GM23338 (cell line): ENCODE data around the gene MOGAT2. TPM values are rescaled to one million over a fixed set of nuclear protein-coding genes. Genes with fewer than 3 reads are reported as not detected.

Experiments
- ATAC-seq: fragments of 200-7000 bp; cut with Tn5 transposase; 3 replicates; pipeline ENCODE4 v1.9.1; 2020
- DNase-seq: peaks from one replicate; pipeline ENCODE4 v3.0.0-alpha.2; 2015; ENCODE audit warnings: low spot score
- H2AFZ ChIP-seq: fragments of 200-600 bp; sonication (generic); 2 replicates; pipeline ENCODE4 v1.8.0; 2016; ENCODE audit warnings: antibody characterized with exemption, mild to moderate bottlenecking, moderate library complexity
- H3F3A ChIP-seq: fragments of 200-600 bp; sonication (generic); replicated peaks from 2 replicates; pipeline ENCODE4 v1.8.0; 2017; ENCODE audit warnings: antibody characterized with exemption, mixed run types, low read depth
- H3K27ac ChIP-seq: fragments of 200-600 bp; sonication (generic); 2 replicates; pipeline ENCODE4 v1.6.1; 2016; ENCODE audit warnings: low read depth
- H3K27me3 ChIP-seq: fragments of 200-600 bp; sonication (generic); 2 replicates; pipeline ENCODE4 v1.8.0; 2016; ENCODE audit warnings: mild to moderate bottlenecking, mixed run types, moderate library complexity; ENCODE audit not compliant: insufficient read depth
- H3K36me3 ChIP-seq: fragments of 200-600 bp; sonication (generic); 2 replicates; pipeline ENCODE4 v1.8.0; 2016; ENCODE audit warnings: mild to moderate bottlenecking; ENCODE audit not compliant: insufficient read depth
- H3K4me1 ChIP-seq: fragments of 200-600 bp; sonication (generic); 2 replicates; pipeline ENCODE4 v1.8.0; 2016; ENCODE audit warnings: mild to moderate bottlenecking, moderate library complexity; ENCODE audit not compliant: insufficient read depth
- H3K4me2 ChIP-seq: fragments of 200-600 bp; sonication (generic); 2 replicates; pipeline ENCODE4 v1.7.1; 2017; ENCODE audit warnings: mixed run types
- H3K4me3 ChIP-seq: fragments of 200-600 bp; sonication (generic); 2 replicates; pipeline ENCODE4 v1.6.1; 2016; ENCODE audit warnings: mixed run types
- H3K79me2 ChIP-seq: fragments of 200-600 bp; sonication (generic); replicated peaks from 2 replicates; pipeline ENCODE4 v1.8.0; 2017; ENCODE audit warnings: mild to moderate bottlenecking; ENCODE audit not compliant: insufficient read depth
- H3K9me2 ChIP-seq: fragments of 200-600 bp; sonication (generic); 2 replicates; pipeline ENCODE4 v1.8.0; 2017; ENCODE audit not compliant: insufficient read depth
- H4K20me1 ChIP-seq: fragments of 200-600 bp; sonication (generic); replicated peaks from 2 replicates; pipeline ENCODE4 v1.8.0; 2017; ENCODE audit warnings: mild to moderate bottlenecking; ENCODE audit not compliant: insufficient read depth
- H3K27ac Mint-ChIP-seq: 2 replicates; pipeline ENCODE4 v1.8.0; 2020; ENCODE audit warnings: inconsistent platforms, mild to moderate bottlenecking, moderate library complexity, mixed read lengths
- H3K27me3 Mint-ChIP-seq: 3 replicates; pipeline ENCODE4 v1.8.0; 2022; ENCODE audit warnings: low read depth, mild to moderate bottlenecking, moderate library complexity, mixed read lengths, inconsistent platforms; ENCODE audit not compliant: insufficient read depth, poor library complexity
- H3K36me3 Mint-ChIP-seq: 3 replicates; pipeline ENCODE4 v1.8.0; 2021; ENCODE audit warnings: low read depth, mild to moderate bottlenecking, inconsistent platforms, moderate library complexity, mixed read lengths
- H3K4me1 Mint-ChIP-seq: 3 replicates; pipeline ENCODE4 v1.8.0; 2020; ENCODE audit warnings: mild to moderate bottlenecking, inconsistent platforms, mixed read lengths
- H3K4me3 Mint-ChIP-seq: 3 replicates; pipeline ENCODE4 v1.8.0; 2021; ENCODE audit warnings: moderate library complexity, mild to moderate bottlenecking, inconsistent platforms, mixed read lengths
- H3K9me3 Mint-ChIP-seq: 3 replicates; pipeline ENCODE4 v1.8.0; 2020; ENCODE audit warnings: moderate library complexity, mild to moderate bottlenecking, inconsistent platforms, mixed read lengths
- CREB1 ChIP-seq: fragments of 250-450 bp; sonication (Bioruptor Pico); IDR thresholded peaks from 2 replicates; pipeline ENCODE4 v1.5.0; 2020; ENCODE audit warnings: low read depth, mild to moderate bottlenecking, moderate library complexity
- EZH2phosphoT487 ChIP-seq: fragments of 200-600 bp; sonication (generic); IDR thresholded peaks from one replicate; pipeline ENCODE4 v1.8.1; 2018; ENCODE audit warnings: antibody characterized with exemption; ENCODE audit not compliant: unreplicated experiment
- NANOG ChIP-seq: IDR thresholded peaks from 2 replicates; pipeline ENCODE4 v1.6.1; 2016; ENCODE audit warnings: antibody characterized with exemption, borderline replicate concordance
- POLR2AphosphoS5 ChIP-seq: IDR thresholded peaks from 2 replicates; pipeline ENCODE4 v1.6.1; 2016; ENCODE audit warnings: antibody characterized with exemption, low read depth
- ZNF331 ChIP-seq: fragments of 250-450 bp; sonication (Bioruptor Pico); IDR thresholded peaks from 2 replicates; pipeline ENCODE4 v1.5.0; 2020; ENCODE audit warnings: low read depth, mild to moderate bottlenecking, moderate library complexity
- polyA plus RNA-seq: library from polyadenylated mRNA; unstranded; fragments of >200 nt; fragmentation: Nextera tagmentation; extraction: Ambion mirVana; gene quantifications from 2 replicates; pipeline ENCODE4 v1.2.1, GENCODE V29; 2016
- total RNA-seq: library from RNA; depleted of rRNA; stranded (reverse); fragments of >200 nt; shearing (Covaris generic); gene quantifications from 2 replicates; pipeline ENCODE4 v1.2.3, GENCODE V29; 2014
- TF ChIP-seq, protein P1 (sequence below): fragments of 250-450 bp; sonication (Bioruptor Pico); IDR thresholded peaks from 2 replicates; pipeline ENCODE4 v1.5.0; 2020; ENCODE audit warnings: mild to moderate bottlenecking, moderate library complexity
- TF ChIP-seq, protein P2 (sequence below): IDR thresholded peaks from 2 replicates; pipeline ENCODE4 v1.6.1; 2016; ENCODE audit warnings: antibody characterized with exemption
- TF ChIP-seq, protein P3 (sequence below): IDR thresholded peaks from one replicate; pipeline ENCODE4 v1.6.1; 2018; ENCODE audit warnings: antibody characterized with exemption; ENCODE audit not compliant: unreplicated experiment
- TF ChIP-seq, protein P4 (sequence below), 2 experiments: fragments of 200-600 bp in 1 of 2; sonication (generic) in 1 of 2; conservative IDR thresholded peaks; 2 replicates each; pipeline versions ENCODE4 v1.5.1 to v1.6.1; 2016 to 2017; ENCODE audit warnings: antibody characterized with exemption in 2 of 2, low read depth in 2 of 2, mild to moderate bottlenecking in 2 of 2, moderate library complexity in 1 of 2

MOGAT2 gene
- total and polyA plus RNA-seq, 2 experiments from 2014 or later, result not detected

DNA sequence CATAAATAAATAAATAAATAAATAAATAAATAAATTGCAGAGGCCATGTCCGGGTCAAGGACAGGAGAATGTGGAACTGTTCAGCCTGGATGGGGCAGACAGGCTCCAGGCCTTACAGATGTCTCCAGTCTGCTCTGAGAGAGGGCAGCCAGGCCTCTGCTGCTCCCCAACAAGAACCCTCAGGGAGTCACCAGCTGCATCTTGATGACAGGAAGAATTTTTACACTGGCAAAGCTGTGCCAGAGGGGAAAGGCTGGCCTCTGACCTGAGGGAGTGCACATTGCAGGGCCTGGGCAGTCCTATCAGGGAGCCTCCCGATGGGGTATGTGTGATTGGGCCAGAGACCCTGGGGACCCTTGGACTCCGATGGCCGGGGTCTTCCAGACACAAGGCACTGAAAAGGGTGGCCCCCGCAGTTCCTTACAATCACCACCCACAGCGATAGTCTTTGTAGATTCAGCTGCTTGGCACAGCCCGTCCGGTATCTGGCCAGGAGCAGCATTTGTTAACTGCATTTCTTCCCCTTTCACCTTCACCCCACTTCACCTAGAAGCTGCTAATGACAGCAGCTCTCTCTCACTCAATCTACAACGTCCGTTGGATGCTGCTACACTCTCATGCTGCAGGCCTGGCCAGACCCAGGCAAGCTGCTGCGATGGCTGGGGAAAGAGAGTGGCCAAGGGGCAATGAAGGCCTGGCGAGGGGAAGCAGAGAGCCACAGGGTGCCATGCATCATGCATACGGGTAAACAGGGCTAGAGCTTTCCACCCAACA lies 8.1 kb downstream of the MOGAT2 start (continued):
- TF ChIP-seq, protein P1, sequence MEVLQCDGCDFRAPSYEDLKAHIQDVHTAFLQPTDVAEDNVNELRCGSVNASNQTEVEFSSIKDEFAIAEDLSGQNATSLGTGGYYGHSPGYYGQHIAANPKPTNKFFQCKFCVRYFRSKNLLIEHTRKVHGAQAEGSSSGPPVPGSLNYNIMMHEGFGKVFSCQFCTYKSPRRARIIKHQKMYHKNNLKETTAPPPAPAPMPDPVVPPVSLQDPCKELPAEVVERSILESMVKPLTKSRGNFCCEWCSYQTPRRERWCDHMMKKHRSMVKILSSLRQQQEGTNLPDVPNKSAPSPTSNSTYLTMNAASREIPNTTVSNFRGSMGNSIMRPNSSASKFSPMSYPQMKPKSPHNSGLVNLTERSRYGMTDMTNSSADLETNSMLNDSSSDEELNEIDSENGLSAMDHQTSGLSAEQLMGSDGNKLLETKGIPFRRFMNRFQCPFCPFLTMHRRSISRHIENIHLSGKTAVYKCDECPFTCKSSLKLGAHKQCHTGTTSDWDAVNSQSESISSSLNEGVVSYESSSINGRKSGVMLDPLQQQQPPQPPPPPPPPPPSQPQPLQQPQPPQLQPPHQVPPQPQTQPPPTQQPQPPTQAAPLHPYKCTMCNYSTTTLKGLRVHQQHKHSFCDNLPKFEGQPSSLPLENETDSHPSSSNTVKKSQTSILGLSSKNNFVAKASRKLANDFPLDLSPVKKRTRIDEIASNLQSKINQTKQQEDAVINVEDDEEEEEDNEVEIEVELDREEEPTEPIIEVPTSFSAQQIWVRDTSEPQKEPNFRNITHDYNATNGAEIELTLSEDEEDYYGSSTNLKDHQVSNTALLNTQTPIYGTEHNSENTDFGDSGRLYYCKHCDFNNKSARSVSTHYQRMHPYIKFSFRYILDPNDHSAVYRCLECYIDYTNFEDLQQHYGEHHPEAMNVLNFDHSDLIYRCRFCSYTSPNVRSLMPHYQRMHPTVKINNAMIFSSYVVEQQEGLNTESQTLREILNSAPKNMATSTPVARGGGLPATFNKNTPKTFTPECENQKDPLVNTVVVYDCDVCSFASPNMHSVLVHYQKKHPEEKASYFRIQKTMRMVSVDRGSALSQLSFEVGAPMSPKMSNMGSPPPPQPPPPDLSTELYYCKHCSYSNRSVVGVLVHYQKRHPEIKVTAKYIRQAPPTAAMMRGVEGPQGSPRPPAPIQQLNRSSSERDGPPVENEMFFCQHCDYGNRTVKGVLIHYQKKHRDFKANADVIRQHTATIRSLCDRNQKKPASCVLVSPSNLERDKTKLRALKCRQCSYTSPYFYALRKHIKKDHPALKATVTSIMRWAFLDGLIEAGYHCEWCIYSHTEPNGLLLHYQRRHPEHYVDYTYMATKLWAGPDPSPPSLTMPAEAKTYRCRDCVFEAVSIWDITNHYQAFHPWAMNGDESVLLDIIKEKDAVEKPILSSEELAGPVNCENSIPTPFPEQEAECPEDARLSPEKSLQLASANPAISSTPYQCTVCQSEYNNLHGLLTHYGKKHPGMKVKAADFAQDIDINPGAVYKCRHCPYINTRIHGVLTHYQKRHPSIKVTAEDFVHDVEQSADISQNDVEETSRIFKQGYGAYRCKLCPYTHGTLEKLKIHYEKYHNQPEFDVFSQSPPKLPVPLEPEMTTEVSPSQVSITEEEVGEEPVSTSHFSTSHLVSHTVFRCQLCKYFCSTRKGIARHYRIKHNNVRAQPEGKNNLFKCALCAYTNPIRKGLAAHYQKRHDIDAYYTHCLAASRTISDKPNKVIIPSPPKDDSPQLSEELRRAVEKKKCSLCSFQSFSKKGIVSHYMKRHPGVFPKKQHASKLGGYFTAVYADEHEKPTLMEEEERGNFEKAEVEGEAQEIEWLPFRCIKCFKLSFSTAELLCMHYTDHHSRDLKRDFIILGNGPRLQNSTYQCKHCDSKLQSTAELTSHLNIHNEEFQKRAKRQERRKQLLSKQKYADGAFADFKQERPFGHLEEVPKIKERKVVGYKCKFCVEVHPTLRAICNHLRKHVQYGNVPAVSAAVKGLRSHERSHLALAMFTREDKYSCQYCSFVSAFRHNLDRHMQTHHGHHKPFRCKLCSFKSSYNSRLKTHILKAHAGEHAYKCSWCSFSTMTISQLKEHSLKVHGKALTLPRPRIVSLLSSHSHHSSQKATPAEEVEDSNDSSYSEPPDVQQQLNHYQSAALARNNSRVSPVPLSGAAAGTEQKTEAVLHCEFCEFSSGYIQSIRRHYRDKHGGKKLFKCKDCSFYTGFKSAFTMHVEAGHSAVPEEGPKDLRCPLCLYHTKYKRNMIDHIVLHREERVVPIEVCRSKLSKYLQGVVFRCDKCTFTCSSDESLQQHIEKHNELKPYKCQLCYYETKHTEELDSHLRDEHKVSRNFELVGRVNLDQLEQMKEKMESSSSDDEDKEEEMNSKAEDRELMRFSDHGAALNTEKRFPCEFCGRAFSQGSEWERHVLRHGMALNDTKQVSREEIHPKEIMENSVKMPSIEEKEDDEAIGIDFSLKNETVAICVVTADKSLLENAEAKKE (CRISPR knock-in tag), result no peak
- no peak for TF ChIP-seq NANOG
- TF ChIP-seq, protein P2, sequence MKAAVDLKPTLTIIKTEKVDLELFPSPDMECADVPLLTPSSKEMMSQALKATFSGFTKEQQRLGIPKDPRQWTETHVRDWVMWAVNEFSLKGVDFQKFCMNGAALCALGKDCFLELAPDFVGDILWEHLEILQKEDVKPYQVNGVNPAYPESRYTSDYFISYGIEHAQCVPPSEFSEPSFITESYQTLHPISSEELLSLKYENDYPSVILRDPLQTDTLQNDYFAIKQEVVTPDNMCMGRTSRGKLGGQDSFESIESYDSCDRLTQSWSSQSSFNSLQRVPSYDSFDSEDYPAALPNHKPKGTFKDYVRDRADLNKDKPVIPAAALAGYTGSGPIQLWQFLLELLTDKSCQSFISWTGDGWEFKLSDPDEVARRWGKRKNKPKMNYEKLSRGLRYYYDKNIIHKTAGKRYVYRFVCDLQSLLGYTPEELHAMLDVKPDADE, result no peak
- no peak for TF ChIP-seq ZNF331
- TF ChIP-seq CREB1, result no peak
- TF ChIP-seq EZH2phosphoT487, result no peak

DNA sequence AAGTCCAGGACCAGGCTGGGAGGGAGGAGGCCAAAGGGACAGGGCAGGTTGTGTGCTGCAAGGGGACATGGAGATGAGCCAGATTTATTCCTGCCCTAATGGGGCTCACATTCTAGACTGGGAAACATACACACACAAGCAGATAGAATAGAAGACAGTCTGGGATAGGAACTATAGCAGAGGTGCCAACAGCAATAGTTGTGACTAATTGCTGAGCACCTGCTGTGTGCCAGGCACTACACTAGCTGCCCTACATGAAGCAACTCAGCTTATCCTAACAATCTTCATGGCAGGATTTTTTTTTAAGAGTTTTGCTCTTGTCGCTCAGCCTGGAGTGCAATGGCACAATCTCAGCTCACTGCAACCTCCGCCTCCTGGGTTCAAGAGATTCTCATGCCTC lies 11.4 kb downstream of the MOGAT2 start:
- H3K27ac ChIP-seq, result no peak overlapping the region
- H3K9me3 Mint-ChIP-seq, result no peaks in the 10 kb centered on the region
- H3K27me3 ChIP-seq, result no peaks in the 10 kb centered on the region
- no peak overlapping the region for H3K27ac Mint-ChIP-seq
- peaks cover 6% of the 10 kb centered on the region for H3K27me3 Mint-ChIP-seq
- no peaks in the 10 kb centered on the region for H3K36me3 Mint-ChIP-seq
- H3K4me1 ChIP-seq, result no peaks in the 10 kb centered on the region
- DNase-seq (no peak), ATAC-seq (no peak)
- H2AFZ ChIP-seq, result no peak overlapping the region
- H3K36me3 ChIP-seq, result no peaks in the 10 kb centered on the region
- H4K20me1 ChIP-seq, result no peaks in the 10 kb centered on the region; the same call in 1 of the 2 replicates
- H3K4me1 Mint-ChIP-seq, result peaks cover 2% of the 10 kb centered on the region; the same call in 1 of the 3 replicates
- H3K79me2 ChIP-seq, result no peaks in the 10 kb centered on the region
- no peak overlapping the region for H3K4me3 Mint-ChIP-seq
- no peak overlapping the region for H3K4me3 ChIP-seq
- H3K9me2 ChIP-seq, result 0 out of 2 replicates have a peak, but pooled peaks cover 4% of the 10 kb centered on the region
- H3F3A ChIP-seq, result no peaks in the 10 kb centered on the region
- no peak overlapping the region for H3K4me2 ChIP-seq
- TF ChIP-seq EZH2phosphoT487, result no peak
- TF ChIP-seq, protein P3, sequence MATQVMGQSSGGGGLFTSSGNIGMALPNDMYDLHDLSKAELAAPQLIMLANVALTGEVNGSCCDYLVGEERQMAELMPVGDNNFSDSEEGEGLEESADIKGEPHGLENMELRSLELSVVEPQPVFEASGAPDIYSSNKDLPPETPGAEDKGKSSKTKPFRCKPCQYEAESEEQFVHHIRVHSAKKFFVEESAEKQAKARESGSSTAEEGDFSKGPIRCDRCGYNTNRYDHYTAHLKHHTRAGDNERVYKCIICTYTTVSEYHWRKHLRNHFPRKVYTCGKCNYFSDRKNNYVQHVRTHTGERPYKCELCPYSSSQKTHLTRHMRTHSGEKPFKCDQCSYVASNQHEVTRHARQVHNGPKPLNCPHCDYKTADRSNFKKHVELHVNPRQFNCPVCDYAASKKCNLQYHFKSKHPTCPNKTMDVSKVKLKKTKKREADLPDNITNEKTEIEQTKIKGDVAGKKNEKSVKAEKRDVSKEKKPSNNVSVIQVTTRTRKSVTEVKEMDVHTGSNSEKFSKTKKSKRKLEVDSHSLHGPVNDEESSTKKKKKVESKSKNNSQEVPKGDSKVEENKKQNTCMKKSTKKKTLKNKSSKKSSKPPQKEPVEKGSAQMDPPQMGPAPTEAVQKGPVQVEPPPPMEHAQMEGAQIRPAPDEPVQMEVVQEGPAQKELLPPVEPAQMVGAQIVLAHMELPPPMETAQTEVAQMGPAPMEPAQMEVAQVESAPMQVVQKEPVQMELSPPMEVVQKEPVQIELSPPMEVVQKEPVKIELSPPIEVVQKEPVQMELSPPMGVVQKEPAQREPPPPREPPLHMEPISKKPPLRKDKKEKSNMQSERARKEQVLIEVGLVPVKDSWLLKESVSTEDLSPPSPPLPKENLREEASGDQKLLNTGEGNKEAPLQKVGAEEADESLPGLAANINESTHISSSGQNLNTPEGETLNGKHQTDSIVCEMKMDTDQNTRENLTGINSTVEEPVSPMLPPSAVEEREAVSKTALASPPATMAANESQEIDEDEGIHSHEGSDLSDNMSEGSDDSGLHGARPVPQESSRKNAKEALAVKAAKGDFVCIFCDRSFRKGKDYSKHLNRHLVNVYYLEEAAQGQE, result no peak
- no peak for TF ChIP-seq CREB1
- TF ChIP-seq, protein P4, sequence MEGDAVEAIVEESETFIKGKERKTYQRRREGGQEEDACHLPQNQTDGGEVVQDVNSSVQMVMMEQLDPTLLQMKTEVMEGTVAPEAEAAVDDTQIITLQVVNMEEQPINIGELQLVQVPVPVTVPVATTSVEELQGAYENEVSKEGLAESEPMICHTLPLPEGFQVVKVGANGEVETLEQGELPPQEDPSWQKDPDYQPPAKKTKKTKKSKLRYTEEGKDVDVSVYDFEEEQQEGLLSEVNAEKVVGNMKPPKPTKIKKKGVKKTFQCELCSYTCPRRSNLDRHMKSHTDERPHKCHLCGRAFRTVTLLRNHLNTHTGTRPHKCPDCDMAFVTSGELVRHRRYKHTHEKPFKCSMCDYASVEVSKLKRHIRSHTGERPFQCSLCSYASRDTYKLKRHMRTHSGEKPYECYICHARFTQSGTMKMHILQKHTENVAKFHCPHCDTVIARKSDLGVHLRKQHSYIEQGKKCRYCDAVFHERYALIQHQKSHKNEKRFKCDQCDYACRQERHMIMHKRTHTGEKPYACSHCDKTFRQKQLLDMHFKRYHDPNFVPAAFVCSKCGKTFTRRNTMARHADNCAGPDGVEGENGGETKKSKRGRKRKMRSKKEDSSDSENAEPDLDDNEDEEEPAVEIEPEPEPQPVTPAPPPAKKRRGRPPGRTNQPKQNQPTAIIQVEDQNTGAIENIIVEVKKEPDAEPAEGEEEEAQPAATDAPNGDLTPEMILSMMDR (conservative IDR thresholded peaks at IDR 0.05; ENCODE audit: low read depth in 2 of 2), result no peak
- TF ChIP-seq POLR2AphosphoS5, result no peak
